GM18507 (cell line): ENCODE data around the gene SDSL.

ENCODE experiments used
- DNase-seq: peaks from one replicate; pipeline ENCODE4 v3.0.0; 2011; ENCODE audit warnings: low read depth; ENCODE audit not compliant: insufficient read length; ENCODE audit errors: extremely low spot score
- FAIRE-seq: peaks from 2 replicates; lab custom pipeline; 2011; peaks lifted over from hg19 to GRCh38; lab: Jason Lieb, UNC

SDSL gene

DNA sequence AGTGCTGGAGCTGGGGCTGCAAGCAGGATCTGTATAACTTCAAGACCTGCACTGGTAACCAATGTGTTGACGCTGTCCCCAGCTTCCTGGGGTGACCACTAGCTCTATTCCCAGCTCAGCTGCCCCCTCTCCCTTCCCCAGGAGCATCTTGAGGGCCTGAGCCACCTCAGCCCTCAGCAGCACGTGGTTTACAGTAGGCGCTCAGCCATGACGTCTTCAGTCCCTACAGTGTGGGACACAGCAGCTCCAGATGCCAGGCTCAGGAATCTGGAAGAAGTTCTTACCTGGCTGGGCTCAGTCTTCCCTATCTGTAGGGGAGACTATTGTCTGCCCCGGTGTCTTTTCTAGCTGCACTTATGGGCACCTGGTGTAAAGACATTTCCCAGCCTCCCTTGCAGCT lies 27.1 kb upstream of the SDSL start:
- DNase-seq (no peak), FAIRE-seq (no peak)

DNA sequence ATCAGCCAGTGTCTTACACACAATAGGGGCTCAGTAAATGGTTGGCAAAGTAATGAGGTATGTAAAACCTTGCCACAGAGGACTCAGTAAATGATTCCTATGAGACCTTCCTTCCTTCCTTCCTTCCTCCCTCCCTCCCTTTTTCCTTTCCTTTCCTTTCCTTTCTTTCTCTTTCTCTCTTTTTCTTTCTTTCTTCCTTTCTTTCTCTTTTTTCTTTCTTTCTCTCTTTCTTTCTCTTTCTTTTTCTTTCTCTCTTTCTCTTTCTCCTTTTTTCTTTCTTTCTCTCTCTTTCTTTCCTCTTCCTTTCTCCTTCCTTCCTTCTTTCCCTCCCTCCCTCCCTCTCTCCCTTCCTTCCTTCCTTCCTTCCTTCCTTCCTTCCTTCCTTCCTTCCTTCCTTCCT lies 26.0 kb upstream of the SDSL start:
- FAIRE-seq (no peak), DNase-seq (no peak)

DNA sequence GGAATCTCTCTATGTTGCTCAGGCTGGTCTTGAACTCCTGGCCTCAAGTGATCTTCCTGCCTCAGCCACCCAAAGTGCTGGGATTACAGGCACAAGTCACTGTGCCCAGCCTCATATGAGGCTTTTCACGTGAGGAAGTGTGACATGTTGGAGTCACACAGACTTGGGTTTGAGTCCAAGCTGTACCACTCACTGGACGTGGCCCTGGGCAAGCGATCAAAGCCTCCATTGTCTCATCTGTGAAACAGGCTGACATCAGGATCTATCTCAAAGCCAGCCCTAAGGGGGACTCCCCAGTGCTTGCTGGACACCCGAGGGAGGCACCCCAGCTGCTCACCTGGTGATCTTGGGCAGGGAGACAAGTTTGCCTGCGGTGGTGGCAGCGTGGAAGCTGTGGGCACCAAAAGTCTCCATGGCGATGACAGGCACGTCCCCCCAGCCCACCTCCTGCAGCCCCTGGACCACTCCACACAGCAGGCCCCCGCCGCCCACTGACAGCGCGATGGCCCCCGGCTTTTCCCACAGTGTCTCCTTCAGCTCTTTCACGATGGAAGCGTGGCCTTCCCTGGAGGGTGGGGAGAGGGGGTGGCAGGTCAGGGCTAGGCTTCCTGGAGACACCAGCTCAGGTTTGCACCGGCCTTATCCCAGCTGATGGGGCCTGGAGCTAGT lies 25.2 kb upstream of the SDSL start:
- FAIRE-seq (no peak), DNase-seq (no peak)

DNA sequence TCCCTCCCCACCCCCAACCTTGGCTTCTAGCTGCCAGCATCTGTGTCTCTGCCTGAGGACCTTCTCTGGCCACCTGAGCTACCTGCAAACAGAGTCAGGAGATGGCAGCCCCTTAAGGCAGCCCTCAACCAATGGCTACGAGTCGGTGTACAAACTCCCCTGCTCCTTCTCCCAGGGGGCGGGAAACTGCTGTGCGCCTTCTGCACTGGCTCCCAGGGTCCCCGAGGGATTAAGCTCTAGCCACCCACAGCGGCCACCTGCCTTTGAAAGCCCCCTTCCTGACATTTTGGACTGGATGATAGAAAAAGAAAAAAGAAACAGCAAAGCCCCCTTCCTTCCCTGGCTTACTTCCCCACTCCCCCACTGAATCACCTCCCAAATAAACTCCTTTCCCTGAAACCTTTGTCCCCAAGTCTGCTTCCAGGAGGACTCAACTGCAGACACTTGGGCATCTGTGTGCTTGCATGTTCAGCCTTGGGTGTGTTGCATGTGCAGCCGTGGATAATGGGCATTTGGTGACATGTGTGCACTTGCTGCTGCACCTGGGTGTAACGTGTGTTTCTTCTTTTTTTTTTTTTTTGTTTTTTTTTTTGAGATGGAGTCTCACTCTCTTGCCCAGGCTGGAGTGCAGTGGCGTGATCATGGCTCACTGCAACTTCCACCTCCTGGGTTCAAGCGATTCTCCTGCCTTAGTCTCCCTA lies 24.5 kb upstream of the SDSL start:
- DNase-seq (no peak), FAIRE-seq (no peak)

DNA sequence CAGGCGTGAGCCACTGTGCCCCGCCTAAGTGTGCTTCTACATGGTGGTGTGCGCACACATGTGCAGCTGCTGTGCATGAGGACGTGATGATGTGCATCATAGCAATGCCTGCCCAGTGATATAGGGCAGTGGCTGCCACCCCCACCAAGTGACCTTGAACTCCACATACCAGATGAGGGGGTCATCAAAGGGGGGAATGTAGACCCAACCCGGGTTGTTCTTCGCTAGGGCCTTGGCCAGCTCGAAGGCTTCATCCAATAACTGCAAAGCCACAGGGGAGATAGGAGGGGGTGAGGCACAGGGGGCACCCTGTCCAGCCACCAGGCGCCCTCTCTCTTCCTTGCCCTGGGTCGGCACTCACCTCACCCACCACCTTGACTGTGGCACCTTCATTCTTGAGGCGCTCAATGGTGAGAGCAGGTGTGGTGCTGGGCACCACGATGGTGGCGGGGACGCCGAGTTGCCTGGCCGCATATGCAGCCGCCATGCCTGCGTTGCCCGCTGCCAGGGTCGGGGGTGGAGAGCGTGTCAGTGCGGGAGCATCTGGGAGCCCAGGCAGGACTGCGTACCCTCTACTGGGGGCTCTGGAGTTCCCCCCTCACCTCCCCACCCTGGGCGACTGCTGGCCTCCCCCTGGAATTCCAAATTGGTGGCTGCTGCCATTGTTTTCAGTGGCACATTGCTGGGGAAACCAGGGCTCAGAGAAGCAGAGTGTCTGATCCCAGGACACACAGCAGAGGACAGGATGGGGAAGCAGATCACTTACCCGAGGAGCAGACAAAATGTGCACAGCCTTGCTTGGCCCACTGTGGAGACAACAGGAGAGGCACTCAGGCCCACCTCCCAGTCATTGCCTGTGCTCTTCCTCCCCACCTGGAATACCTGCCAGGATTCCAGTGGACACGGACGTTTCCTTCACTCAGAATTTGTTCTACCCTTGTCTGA lies 23.6 kb upstream of the SDSL start:
- FAIRE-seq: no peak

DNA sequence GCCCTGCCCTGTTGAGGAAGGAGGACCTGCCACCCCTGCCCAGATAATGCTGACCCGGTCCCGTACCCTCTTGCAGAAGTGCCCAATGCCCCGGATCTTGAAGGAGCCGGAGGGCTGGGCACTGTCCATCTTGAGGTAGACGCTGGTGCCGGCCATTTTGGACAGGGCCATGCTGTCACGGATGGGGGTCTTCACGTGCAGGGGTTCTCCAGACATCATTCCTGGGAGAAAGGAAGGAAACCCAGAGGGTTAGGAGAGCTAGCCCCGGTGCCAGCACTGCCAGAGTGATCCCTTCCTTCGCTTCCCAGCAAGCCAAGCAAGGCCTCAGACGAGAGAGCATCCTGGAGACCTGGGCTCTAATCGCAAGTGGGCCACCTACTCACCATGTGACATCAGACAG lies 22.7 kb upstream of the SDSL start:
- DNase-seq (no peak), FAIRE-seq (no peak)

More for the DNA sequence above, 23.6 kb upstream of the SDSL start:
- no peak for DNase-seq

DNA sequence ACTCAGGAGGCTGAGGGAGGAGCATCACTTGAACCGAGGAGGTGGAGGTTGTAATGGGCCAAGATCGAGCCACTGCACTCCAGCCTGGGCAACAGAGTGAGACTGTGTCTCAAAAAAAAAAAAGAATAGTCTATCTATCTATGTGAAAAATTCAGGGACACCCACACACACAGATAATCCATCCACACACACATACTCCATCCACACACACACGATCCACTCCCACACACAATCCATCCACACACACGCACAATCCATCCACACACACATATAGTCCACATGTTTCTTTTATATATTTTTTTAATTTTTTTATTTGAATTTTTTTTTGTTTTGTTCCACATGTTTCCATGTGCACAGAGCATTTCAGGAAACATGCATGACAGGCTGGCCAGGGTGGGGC lies 21.8 kb upstream of the SDSL start:
- no peak for FAIRE-seq

DNA sequence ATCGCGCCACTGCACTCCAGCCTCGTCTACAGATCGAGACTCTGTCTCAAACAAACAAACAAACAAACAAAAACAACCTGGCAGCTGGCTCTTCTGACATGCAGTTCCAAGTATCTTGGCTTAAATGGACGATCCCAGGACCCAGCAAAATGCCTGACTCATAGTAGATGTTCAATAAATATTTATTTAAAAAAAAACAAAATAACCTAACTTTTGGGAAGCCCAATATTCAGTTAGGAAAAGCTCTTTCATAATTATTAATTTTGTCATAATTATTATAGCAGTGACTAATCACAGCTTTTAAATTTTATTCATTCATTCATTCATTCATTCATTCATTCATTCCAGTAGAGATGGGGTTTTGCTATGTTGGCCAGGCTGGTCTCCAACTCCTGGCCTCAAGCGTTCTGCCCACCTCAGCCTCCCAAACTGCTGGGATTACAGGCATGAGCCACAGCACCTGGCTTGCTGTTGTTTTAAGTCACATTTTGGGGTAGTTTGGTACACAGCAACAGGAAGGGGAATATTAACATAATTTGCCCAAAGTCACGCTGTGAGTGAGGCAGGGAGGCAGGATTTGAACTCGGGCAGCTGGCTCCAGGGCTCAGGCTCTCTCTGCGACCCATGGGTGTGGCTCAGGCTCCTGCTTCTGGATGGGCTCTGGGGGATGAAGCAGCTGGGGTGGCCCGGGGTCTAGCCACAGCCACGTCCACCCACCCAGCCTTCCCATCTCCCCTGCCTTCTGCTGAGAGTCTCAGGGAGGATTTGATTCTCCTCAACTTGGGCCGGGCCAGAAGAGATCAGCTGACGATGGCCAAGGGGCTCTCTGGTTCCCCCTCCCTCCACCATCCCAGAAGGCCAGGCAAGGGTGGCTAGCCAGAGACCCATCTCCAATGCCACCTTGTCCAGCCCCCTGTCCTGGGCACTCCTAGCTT lies 20.8 kb upstream of the SDSL start:
- FAIRE-seq (no peak), DNase-seq (no peak)

More for the DNA sequence above, 21.8 kb upstream of the SDSL start:
- no peak for DNase-seq

DNA sequence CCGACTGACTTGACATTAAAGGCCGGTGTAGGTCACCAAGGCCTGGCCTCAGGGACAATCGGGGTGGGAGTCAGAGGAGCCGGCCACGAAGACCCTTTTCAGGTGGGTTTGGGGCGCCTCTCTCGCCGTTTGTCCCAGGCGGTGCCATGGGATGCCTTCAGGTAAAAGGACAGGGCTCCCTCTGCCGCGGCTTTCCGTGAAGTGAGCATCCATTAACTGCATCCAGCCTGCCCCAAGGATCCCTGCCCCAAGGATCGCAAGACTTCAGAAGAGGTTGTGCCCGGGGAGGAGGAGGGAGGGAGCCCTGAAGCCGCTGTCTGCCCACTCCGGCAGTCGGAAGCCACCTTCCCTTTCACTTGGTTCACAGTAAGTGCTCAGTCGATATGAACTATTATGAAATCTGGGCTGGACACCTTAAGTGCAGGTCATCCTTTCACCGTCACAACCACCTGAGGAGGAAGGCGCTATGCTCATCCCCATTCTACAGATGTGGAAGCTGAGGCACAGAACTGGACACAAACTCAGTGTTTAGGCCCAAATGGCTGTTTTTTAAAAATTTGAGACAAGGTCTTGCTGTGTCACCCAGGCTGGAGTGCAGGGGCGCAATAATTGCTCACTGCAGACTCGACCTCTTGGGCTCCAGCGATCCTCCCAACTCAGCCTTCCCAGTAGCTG lies 19.5 kb upstream of the SDSL start:
- DNase-seq (no peak), FAIRE-seq (no peak)

DNA sequence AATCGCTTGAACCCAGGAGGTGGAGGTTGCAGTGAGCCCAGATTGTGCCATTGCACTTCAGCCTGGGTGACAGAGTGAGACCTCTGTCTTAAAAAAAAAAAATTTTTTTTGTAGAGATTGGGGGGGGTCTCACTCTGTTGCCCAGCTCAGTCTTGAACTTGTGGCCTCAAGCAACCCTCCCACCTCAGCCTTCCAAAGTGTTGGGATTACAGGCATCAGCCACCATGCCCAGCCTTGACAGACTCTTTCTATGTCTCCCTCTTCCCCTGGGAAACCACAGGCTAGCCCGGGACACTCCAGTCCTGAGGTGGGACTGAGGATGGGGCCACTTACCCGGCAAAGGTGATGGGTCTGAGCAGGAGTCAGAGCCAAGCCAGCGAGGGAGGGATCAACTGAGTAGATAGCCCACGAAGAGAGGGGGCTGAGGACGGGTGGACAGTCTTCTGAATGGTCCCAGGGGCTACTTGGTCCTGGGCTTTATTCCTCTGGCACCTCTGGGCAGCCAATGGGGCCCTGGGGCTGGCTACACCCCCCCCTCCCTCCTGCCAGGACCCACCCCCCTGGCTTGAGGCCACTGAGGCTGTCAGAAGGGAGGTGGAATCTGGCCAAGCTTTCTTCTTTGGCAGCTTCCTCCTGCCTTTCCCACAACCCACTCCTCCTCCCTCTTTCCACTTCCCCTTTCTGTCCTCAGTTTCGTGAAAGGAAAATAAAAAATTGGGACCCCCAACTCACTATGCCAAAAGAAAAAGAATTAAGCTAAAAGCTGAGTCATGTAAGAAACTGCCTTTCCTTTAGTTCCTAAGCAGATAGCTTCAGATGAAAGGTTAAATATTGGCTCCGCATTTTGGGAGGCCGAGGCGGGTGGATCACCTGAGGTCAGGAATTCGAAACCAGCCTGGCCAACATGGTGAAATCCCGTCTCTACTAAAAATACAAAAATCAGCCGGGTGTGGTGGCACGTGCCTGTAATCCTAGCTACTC lies 18.5 kb upstream of the SDSL start, which contains the start of gene SDS:
Gene SDS (minus strand): TSS at position 453 of the 981 bp plus-strand sequence. CDS start 4,179 bp downstream, outside the sequence.
- DNase-seq (no peak), FAIRE-seq (no peak)

DNA sequence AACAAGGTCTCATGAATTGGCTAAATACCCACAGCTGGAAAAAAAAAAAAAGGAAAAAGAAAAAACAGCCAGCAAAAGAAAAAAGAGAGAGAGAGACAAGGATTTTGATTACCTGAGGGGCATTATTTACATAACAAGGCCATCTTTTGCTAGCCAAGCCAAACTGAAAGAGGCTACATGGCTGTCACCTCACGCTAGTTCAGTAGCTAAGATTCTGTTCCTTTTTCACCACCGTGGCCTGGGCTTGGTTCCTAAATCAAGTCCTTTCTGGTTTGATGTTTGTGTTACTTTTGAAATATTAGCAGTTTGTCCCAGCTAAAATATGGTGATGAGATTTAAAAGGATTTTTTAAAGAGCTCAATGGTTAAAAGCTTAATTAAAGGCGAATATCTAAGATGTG lies 16.5 kb upstream of the SDSL start:
- FAIRE-seq: peak; percentile 38
- DNase-seq: no peak

DNA sequence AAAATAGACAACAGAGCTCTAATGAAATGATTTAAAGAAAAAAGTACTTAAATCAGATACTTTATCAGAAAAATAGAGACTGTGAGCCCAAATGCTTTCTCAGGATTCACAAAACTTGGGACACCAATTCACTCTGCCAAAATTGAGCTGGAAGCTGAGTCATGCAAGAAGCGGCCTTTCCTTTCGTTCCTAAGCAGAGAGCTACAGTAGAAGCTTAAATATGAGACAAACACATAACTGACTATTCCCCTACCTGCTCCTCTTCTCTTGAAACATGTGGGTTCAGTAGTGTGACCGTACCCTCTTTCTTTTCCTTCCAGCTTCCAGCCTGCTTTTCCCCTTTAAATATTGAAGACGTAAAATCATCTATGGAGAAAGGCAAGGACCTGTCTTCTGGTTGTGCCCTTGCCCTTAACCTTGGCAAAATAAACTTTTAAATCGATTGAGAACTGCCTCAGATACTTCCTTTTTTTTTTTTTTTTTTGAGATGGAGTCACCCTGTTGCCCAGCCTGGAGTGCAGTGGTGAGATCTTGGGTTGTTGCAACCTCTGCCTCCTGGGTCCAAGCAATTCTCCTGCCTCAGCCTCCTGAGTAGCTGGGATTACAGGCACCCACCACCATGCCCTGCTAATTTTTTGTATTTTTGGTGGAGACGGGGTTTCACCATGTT lies 14.1 kb upstream of the SDSL start:
- FAIRE-seq (no peak), DNase-seq (no peak)

DNA sequence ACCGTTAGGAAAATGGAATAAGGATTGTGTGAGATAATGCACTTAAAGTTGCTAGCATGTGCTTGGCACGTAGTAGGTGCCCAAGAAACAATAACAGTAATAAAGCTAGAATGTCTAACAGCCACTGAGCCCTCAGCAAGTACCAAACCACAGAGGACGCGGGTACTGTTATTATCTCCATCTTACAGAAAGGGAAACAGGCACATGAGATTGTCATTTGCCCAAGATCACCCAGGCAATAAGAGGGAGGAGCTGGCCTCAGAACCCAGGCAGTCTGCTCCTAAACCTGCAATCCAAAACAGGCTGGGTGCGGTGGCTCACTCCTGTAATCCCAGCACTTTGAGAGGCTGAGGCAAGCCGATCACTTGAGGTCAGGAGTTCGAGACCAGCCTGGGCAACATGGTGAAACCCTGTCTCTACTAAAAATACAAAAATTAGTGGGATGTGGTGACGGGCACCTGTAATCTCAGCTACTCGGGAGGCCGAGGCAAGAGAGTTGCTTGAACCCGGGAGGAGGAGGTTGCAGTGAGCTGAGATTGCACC lies 13.4 kb upstream of the SDSL start:
- no peak for FAIRE-seq
- DNase-seq: no peak

DNA sequence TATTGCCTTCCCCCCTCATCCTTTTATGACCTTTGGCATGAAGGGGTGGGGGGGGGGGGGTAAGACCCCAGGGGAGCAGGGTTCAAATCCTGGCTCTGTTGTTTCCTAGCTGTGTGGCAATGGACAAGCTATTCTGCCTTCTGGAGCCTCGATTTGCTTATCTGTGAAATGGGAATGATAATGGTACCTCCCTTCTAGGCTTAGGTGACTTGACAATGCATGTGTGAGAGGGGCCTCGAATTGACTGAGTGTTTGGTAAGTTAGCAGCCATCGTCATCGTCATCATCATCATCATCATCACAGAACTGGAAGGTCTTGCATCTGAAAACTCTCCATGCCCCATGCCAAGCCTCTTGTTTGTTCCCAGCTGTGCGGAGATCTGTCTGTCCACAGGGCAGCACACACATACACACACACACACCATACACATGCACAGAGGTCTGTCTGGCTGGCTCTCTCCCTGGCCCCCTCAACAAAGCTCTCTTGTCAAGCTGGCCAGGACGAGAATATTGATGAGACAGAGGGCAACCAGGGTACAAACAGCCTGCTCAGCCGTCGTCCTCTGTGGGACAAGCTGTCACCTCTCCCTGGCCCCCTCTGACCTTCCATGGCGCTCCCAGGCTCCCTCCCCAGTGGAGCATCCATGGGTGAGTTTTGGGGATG lies 12.6 kb upstream of the SDSL start:
- DNase-seq (no peak), FAIRE-seq (no peak)

DNA sequence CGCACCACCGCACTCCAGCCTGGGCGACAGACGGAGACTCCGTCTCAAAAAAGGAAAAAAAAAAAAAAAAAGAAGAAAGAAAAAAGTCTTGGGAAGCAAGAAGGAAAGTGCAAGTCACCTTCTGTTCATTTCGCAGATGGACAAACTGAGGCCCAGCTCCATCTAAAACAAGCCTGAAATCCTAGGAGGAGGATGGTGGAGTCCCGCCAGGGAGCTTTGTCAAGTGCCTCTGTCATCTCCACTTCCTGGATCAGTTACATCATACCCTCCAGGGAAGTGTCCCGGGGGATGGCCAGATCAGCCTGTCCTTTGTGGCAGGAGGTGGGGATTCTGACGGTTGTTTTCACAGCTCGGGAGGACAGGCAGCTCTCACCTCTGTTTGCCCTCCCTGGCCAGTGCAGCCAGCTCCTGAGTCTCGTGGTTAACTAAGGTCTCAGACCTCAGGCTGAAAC lies 8.7 kb upstream of the SDSL start:
- FAIRE-seq: no peak
- DNase-seq: no peak

DNA sequence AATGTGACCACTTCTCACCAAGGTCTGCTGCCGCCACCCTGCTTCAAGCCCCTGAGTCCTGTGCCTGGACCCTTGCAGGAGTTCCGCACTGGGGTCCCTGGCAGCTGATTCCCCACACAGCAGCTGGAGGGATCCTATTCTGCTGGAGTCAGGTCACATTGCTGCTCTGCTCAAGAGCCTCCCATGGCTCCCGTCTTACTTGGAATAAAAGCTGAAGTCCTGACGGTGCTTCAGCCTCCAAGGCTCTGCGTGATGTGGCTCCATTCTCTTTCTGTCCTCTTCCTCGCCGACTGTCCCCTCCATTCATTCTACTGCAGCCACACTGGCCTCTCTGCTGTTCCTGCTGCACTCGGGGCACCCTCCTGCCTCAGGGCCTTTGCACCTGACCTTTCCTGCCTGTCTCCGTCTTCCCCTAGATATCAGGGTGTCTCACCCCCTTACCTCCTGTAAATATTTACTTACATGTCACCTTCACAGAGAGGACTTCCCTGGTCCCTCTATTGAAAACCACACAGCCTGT lies 7.6 kb upstream of the SDSL start:
- no peak for FAIRE-seq

More for the DNA sequence above, 7.6 kb upstream of the SDSL start:
- DNase-seq: no peak
